PC-9 (cell line): ENCODE measurements around the gene SNAP47. TPM values are rescaled to one million over a fixed set of nuclear protein-coding genes. Genes with fewer than 3 reads are reported as not detected.

Experiments
- BruUV-seq: library from RNA; stranded (reverse); fragments of 400-500 nt; replicated peaks from 2 replicates; lab custom pipeline; 2021; lab: Mats Ljungman, UMichigan
- CTCF ChIA-PET: fragments of 300-600 bp; sonication (Branson Sonifier 250); formaldehyde crosslinking; loops from one replicate; lab custom pipeline; 2022; ENCODE audit warnings: antibody characterized with exemption; lab: Charles Lee
- POLR2A ChIA-PET: fragments of 300-600 bp; sonication (Branson Sonifier 250); formaldehyde crosslinking; loops from one replicate; lab custom pipeline; 2022; ENCODE audit warnings: antibody characterized with exemption; ENCODE audit not compliant: unreplicated experiment; lab: Charles Lee
- DNase-seq, 2 experiments: peaks; one replicate each; pipeline versions ENCODE4 v3.0.0 to v3.0.0-alpha.2; 2015 to 2022; ENCODE audit warnings: mixed read lengths in 1 of 2
- H2AFZ ChIP-seq: fragments of 200-600 bp; sonication (generic); 2 replicates; pipeline ENCODE4 v1.8.1; 2017; ENCODE audit warnings: antibody characterized with exemption
- H3F3A ChIP-seq: fragments of 200-600 bp; sonication (generic); 2 replicates; pipeline ENCODE4 v1.8.1; 2017; ENCODE audit warnings: antibody characterized with exemption, mild to moderate bottlenecking, low read depth; ENCODE audit not compliant: insufficient read depth
- H3K27ac ChIP-seq: fragments of 200-600 bp; sonication (generic); 2 replicates; pipeline ENCODE4 v1.6.1; 2016; ENCODE audit warnings: mixed run types
- H3K27me3 ChIP-seq: fragments of 200-600 bp; sonication (generic); 2 replicates; pipeline ENCODE4 v1.6.1; 2016; ENCODE audit warnings: low read depth, mixed run types; ENCODE audit not compliant: insufficient read depth
- H3K36me3 ChIP-seq: fragments of 200-600 bp; sonication (generic); 2 replicates; pipeline ENCODE4 v1.6.1; 2016; ENCODE audit warnings: low read depth, mixed run types
- H3K4me1 ChIP-seq: fragments of 200-600 bp; sonication (generic); replicated peaks from 2 replicates; pipeline ENCODE4 v1.6.1; 2016; ENCODE audit warnings: mixed run types; ENCODE audit not compliant: insufficient read depth
- H3K4me2 ChIP-seq: fragments of 200-600 bp; sonication (generic); 2 replicates; pipeline ENCODE4 v1.6.1; 2017; ENCODE audit warnings: mixed run types
- H3K4me3 ChIP-seq: fragments of 200-600 bp; sonication (generic); 2 replicates; pipeline ENCODE4 v1.6.1; 2016; ENCODE audit warnings: mixed run types
- H3K79me2 ChIP-seq: fragments of 200-600 bp; sonication (generic); 2 replicates; pipeline ENCODE4 v1.6.1; 2017; ENCODE audit warnings: low read depth, mixed run types
- H3K9me2 ChIP-seq: fragments of 200-600 bp; sonication (generic); 2 replicates; pipeline ENCODE4 v1.8.1; 2017; ENCODE audit warnings: mild to moderate bottlenecking; ENCODE audit not compliant: insufficient read depth
- H3K9me3 ChIP-seq: fragments of 200-600 bp; sonication (generic); 2 replicates; pipeline ENCODE4 v1.8.1; 2016; ENCODE audit warnings: low read depth; ENCODE audit not compliant: insufficient read depth
- H4K20me1 ChIP-seq: fragments of 200-600 bp; sonication (generic); 2 replicates; pipeline ENCODE4 v1.8.1; 2017; ENCODE audit not compliant: insufficient read depth
- EZH2 ChIP-seq: fragments of 200-600 bp; sonication (generic); IDR thresholded peaks from 2 replicates; pipeline ENCODE4 v1.8.0; 2017; ENCODE audit warnings: antibody characterized with exemption, low read depth
- intact Hi-C: fragments of 100-400 bp; cut with micrococcal nuclease; formaldehyde crosslinking; loops from one replicate; pipeline ENCODE4 v1.10.0; 2022; ENCODE audit not compliant: unreplicated experiment
- total RNA-seq: library from RNA; stranded (reverse); gene quantifications from 2 replicates; pipeline ENCODE4 v1.2.3, GENCODE V29; 2021
- TF ChIP-seq, protein P1 (sequence below): fragments of 200-600 bp; sonication (generic); conservative IDR thresholded peaks from 2 replicates; pipeline ENCODE4 v1.6.1; 2017; ENCODE audit warnings: mixed run types, antibody characterized with exemption, mild to moderate bottlenecking, moderate library complexity

Gene SNAP47
- total RNA-seq, 1 experiment from 2014 or later = 70.2 TPM

DNA sequence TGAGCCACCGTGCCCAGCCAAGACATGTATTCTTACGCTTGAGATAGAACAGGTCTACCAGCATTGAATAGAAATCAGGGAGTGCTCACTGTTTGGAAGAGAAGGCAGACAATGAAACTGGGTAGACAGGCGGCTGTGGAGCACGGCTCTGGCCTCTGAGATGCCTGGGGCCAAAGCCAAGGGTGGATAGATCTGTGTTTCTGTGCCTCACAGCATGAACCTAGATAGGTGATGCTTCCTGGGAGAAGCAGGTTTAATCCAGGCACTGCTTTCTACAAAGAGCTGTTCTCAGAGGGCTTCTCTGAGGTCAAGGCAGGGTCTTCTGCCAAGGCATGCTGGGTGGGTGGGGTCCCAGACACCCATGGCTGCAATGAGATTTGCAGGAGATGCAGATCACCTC lies 55.6 kb downstream of the SNAP47 start:
- H3K27ac ChIP-seq = no peak overlapping the region
- ChIA-PET POLR2A (interaction anchor here (0.6 kb wide), 1 partner anchor 32 kb away, joined by 3 read pairs; no protein-coding TSS in a partner anchor), CTCF (no interaction called here)
- no peaks in the 10 kb centered on the region for H3K27me3 ChIP-seq
- no peak overlapping the region for H2AFZ ChIP-seq
- no peaks in the 10 kb centered on the region for H3K9me3 ChIP-seq
- no peaks in the 10 kb centered on the region for H3F3A ChIP-seq
- H3K9me2 ChIP-seq = no peaks in the 10 kb centered on the region
- no peak for DNase-seq
- H3K4me1 ChIP-seq = peaks cover 6% of the 10 kb centered on the region; the same call in 1 of the 2 replicates
- BruUV-seq = no TSS peak
- TF ChIP-seq, protein P1, sequence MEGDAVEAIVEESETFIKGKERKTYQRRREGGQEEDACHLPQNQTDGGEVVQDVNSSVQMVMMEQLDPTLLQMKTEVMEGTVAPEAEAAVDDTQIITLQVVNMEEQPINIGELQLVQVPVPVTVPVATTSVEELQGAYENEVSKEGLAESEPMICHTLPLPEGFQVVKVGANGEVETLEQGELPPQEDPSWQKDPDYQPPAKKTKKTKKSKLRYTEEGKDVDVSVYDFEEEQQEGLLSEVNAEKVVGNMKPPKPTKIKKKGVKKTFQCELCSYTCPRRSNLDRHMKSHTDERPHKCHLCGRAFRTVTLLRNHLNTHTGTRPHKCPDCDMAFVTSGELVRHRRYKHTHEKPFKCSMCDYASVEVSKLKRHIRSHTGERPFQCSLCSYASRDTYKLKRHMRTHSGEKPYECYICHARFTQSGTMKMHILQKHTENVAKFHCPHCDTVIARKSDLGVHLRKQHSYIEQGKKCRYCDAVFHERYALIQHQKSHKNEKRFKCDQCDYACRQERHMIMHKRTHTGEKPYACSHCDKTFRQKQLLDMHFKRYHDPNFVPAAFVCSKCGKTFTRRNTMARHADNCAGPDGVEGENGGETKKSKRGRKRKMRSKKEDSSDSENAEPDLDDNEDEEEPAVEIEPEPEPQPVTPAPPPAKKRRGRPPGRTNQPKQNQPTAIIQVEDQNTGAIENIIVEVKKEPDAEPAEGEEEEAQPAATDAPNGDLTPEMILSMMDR = no peak
- no peak for TF ChIP-seq EZH2
- no peaks in the 10 kb centered on the region for H3K36me3 ChIP-seq
- H3K79me2 ChIP-seq = no peaks in the 10 kb centered on the region
- intact Hi-C loops = no loop called here
- no peak overlapping the region for H3K4me3 ChIP-seq
- no peak overlapping the region for H3K4me2 ChIP-seq
- no peaks in the 10 kb centered on the region for H4K20me1 ChIP-seq

DNA sequence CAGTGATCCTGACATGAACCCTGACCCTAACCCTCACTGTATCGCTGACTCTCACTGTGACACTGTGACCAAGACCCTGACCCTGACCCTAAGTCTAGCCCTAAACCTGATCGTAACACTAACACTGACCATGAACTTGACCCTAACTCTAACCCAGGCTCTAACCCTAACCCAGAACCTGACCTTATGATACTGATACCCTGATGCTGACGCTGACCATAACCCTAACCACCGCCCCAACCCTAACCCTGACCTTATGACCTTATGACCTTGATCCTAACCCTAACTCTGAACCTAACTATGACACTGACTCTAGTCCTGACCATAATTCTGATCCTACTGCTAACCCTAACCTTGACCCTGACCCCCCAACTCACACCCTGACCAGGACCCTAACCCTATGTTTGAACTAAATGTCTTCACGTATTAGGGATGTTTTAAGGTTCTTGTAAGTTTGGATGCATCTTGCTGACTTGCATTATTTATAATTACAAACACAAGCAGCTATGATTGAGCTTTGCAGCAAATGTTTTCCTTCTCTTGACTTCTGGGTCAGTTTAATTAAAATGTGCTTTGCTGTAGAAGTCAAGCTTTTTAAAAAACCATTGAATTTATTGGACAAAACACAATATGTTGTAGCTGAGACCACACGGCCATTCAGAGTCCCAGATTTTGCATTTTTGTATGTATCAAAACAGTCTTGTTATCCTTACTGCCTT lies 56.3 kb downstream of the SNAP47 start:
- Histone ChIP-seq H3K79me2 (no peaks in the 10 kb centered on the region), H3K4me3 (no peak overlapping the region), H3K4me1 (peaks cover 6% of the 10 kb centered on the region; the same call in 1 of the 2 replicates), H2AFZ (no peak overlapping the region), H3K27me3 (no peaks in the 10 kb centered on the region), H3K36me3 (no peaks in the 10 kb centered on the region), H3K9me3 (no peaks in the 10 kb centered on the region), H3F3A (no peaks in the 10 kb centered on the region), H3K9me2 (no peaks in the 10 kb centered on the region), H3K4me2 (no peak overlapping the region), H4K20me1 (no peaks in the 10 kb centered on the region), H3K27ac (no peak overlapping the region)
- BruUV-seq = no TSS peak
- no peak for DNase-seq
- intact Hi-C loops = no loop called here
- ChIA-PET POLR2A (no interaction called here), CTCF (no interaction called here)
- no peak for TF ChIP-seq EZH2
- TF ChIP-seq, protein P1 = no peak

DNA sequence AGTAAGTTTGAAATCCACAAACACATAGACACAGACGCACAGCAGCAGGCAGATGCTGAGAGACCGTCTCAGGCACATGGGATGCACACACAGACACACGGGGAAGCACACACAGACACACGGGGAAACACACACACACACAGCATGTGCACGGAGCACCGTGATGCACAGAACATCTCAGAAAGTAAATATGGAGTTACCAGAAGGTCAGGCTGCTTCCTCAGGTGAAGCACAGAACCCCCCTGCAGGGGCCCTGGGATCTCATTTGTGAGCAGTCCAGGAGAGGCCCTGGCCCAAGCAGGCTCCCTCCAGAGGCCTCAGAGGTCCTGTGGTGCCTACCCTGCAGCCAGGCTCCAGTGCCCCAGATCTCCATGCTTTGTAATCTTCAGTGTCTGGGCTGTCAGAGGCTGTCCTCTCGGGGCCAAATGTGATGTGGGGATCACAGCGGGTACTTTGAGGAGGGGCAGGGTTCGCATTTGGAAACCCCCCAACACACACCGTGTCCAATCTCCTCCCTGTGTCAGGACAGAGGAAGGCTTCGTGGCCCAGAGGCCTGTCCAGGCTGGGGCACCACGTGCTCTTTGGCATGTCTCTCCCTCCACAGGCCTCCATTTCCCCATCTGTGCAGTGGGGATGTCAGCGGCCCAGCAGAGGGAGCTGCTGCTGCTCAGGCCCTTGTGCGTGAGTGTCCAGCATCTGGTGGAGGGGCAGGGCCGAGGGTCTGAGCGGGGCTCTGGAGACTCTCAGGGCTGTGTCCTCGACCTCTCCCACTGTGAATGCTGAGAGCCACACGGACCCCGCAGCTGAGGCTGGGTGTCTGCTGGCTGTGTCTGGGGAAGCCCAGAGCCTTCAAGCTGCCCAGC lies 57.2 kb downstream of the SNAP47 start:
- CTCF ChIA-PET = interaction anchor here (0.5 kb wide), 1 partner anchor 26 kb away, joined by 3 read pairs; no protein-coding TSS in a partner anchor

More for the DNA sequence above, 57.2 kb downstream of the SNAP47 start:
- H2AFZ ChIP-seq = no peak overlapping the region
- POLR2A ChIA-PET = no interaction called here
- H3F3A ChIP-seq = no peaks in the 10 kb centered on the region
- H3K27me3 ChIP-seq = no peaks in the 10 kb centered on the region
- no TSS peak for BruUV-seq
- intact Hi-C loops = no loop called here
- no peaks in the 10 kb centered on the region for H3K36me3 ChIP-seq
- no peaks in the 10 kb centered on the region for H3K9me2 ChIP-seq
- no peak for DNase-seq
- H3K4me3 ChIP-seq = no peak overlapping the region
- no peaks in the 10 kb centered on the region for H3K79me2 ChIP-seq
- H3K4me2 ChIP-seq = no peak overlapping the region
- no peak overlapping the region for H3K27ac ChIP-seq
- H4K20me1 ChIP-seq = no peaks in the 10 kb centered on the region
- H3K9me3 ChIP-seq = no peaks in the 10 kb centered on the region
- H3K4me1 ChIP-seq = peaks cover under 1% of the 10 kb centered on the region; the same call in 1 of the 2 replicates
- TF ChIP-seq EZH2 = no peak
- TF ChIP-seq, protein P1 = no peak
